ENCODE measurements around the gene PMM2.
"Not testable (repeated sequence)": the region's sequence is repeated elsewhere in the genome, so short reads cannot be mapped to it uniquely, and the experiment has no call there.

PMM2 gene

GRCh38 chr16:8867216-8867931 is 69.7 kb downstream of the PMM2 start:
- DNase-seq (ENCODE audit: low read depth in 2 of 2), result no peak

DNA sequence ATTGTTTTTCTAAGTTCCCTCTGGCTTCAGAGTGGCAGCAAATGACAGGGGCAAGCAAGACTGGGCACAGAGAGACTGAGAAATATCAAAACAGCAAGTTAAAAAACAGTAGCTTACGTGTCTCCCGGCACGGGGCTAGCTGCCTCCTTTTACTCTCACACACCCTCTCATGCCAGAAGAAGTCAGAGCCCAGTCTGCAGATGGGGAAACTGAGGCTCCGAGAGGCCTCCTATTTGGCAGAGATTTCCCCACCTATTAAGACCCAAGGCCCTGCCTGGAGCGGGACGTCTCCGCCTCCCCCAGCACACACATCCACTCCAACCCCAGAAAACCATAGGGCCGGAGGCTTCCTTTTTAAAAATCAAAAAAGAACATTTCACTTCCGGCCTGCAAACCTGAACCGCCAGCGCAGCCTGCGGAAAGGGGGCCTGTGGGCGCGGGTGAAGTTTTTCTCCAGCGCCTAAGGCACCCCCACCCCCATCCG is 70.3 kb downstream of the PMM2 start:
- no peak for DNase-seq (ENCODE audit: low read depth in 2 of 2)

DNA sequence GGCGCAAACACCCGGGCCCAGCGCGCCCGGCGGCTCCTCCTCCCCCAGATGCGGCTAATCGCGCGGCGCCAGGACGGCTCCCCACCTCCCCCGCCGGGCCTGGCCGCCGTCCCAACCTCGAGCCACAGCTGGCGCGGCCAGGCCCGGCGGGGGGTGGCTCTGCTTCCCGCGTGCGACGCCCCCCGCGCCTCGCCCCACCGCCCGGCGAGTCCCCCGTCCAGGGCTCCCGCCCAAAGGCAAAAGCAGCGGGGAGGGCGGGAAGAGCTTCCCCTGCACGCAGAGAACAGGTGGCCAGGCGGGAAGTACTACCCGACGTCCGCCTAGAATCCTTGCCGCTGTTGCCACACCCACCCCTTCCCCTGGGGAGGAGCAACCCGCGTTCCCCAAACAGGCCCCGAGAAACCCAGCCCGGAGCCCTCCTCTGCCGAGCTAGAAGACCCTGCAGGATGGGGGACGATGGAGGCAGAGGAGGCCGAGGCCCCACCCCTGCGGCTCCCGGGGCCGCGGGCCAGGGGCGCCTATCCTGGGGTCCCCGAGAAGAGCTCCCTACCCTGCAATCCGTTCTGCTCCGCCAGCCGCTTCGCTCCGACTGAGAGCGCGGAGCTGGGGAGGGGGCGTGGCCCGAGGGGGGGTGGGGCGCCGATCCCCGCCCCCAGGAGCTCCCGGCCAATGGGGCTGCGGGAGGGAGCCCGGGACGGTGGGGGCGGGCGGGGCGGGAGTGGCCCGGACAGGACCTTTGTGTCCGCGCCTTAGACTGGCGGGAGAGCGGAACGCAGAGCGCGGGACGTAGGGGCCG is 71.0 kb downstream of the PMM2 start, which contains the start of gene CARHSP1:
CARHSP1 (minus strand) TSS at position 591 of the 796 bp plus-strand sequence. CDS start 9,678 bp downstream, outside the sequence.
- DNase-seq (ENCODE audit: low read depth in 2 of 2), result peak; percentile 65 to 88

- DNase-seq (ENCODE audit: low read depth in 2 of 2), result no peak
These were observed 71.8 kb downstream of the PMM2 start for GRCh38 chr16:8869212-8869987.

- not testable (repeated sequence) for DNase-seq (ENCODE audit: low read depth in 2 of 2)
These were observed 72.3 kb downstream of the PMM2 start for GRCh38 chr16:8869988-8870241.

- DNase-seq (ENCODE audit: low read depth in 2 of 2), result no peak
These were observed 74.4 kb downstream of the PMM2 start for GRCh38 chr16:8872071-8872470.

- no peak for DNase-seq (ENCODE audit: low read depth in 2 of 2)
These were observed 75.6 kb downstream of the PMM2 start for GRCh38 chr16:8872967-8873865.

GRCh38 chr16:8873866-8874195 is 76.2 kb downstream of the PMM2 start:
- DNase-seq (ENCODE audit: low read depth in 2 of 2), result not testable (repeated sequence)

- no peak for DNase-seq (ENCODE audit: low read depth in 2 of 2)
These were observed 76.7 kb downstream of the PMM2 start for GRCh38 chr16:8874388-8874787.

- not testable (repeated sequence) for DNase-seq (ENCODE audit: low read depth in 2 of 2)
These were observed 77.7 kb downstream of the PMM2 start for GRCh38 chr16:8875317-8875716.

DNA sequence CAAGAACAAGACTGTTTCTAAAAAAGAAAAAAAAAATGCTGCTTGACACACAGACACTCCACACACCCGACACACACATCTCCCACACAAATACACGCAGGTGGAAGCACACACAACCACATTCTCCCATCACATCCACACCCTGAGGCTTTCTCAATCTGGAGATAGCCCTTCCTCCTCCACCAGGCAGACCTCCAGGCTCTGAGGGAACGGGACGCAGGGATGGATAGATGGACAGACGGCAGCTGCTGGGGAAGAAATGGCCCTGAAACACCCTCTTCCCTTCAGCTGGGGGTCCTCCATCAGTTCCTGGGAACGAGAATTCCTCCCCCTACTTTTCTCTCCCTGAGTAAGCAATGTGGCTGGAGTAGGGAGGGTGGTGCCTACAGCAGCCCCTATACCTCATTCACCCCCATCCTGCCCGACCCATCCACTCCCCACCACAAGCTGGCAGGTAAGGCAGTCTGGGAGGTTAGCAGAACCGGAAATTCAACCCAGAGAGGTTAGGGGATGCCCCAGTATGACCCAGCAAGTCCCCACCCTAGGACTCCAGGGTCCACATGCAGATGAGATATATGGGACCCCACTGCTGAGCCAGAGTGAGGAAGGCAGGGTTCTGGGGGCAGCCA is 80.4 kb downstream of the PMM2 start:
- no peak for DNase-seq (ENCODE audit: low read depth in 2 of 2)

GRCh38 chr16:8878523-8878911 is 80.9 kb downstream of the PMM2 start:
- no peak for DNase-seq (ENCODE audit: low read depth in 2 of 2)

- DNase-seq (ENCODE audit: low read depth in 2 of 2), result no peak
These were observed 83.3 kb downstream of the PMM2 start for GRCh38 chr16:8880839-8881510.

DNA sequence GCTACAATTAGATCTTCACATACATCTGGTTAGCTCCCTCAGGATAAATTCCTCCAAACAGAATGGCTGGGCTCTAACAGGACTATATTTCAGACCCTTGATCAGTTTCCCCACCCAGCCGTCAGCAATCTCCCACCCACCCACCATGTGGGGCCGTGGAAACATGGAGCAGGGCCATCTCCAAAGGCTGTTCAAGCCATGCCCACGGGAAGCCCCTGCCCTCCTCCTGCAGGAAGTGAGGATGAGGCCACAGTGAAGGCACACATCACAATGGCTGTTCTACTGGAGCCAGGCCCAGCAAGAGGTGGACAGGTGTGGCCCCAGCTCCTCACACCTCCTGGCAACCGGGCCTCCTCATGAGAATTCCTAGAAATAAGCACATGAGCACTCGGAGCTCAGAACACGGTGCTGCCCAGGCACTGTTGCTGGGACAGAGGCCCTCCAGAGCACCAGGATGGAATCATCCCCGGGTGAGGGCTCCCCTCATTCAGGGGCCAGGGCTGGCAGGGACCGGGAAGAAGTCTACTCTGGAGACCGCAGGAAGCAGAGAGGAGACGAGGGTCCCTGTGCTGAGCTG is 84.5 kb downstream of the PMM2 start, which contains the start of gene LITAFD:
LITAFD (plus strand) TSS at position 311 of the 577 bp plus-strand sequence. CDS start 2,005 bp downstream, outside the sequence.
- DNase-seq (ENCODE audit: low read depth in 2 of 2), result no peak

- no peak for DNase-seq (ENCODE audit: low read depth in 2 of 2)
These were observed 85.2 kb downstream of the PMM2 start for GRCh38 chr16:8882725-8883377.

DNA sequence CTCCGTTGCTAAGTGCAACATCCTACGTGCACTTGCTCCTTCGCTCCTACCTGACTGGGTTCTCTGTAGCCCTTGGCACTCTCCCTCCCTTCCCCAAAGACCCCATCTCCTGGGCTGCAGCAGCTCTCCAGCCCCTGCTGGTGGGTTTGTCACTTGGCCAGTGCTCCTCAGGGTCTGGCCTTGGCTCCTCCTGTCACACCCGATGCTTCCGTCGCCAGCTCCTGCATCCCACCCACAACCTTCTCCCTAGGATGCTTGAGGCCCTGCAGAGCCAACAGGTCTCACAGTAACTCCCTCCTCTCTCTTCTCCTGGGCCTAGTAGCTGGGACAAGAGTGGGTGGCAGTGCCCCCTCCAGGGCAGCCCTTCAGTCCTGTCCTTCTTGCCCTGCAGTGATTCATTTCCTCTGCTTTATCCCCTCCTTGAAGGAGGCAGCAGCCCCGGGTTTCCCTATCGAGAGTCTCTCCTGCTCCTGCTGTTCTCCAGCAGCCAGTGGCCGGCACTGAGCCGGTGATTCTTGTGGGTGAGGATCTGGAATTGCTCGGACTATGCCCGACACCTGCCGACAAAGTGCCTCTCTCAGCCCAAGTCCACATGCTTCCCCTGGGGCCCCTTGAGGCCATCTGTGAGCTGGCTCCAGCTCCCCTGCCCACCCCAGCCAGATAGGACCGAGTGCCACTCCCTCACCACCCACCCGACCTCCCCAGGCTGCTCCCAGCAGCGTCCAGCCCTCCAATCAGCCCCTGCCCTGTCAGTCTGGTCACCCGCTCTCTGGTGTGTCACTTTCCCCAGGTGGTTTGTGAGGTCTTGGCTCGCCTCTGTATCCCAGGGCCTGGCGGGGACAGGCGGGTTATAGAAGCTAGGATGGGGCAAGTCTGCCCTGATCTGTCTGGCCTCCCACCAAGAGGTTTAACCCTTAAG is 88.3 kb downstream of the PMM2 start:
- DNase-seq (ENCODE audit: low read depth in 2 of 2), result no peak

DNA sequence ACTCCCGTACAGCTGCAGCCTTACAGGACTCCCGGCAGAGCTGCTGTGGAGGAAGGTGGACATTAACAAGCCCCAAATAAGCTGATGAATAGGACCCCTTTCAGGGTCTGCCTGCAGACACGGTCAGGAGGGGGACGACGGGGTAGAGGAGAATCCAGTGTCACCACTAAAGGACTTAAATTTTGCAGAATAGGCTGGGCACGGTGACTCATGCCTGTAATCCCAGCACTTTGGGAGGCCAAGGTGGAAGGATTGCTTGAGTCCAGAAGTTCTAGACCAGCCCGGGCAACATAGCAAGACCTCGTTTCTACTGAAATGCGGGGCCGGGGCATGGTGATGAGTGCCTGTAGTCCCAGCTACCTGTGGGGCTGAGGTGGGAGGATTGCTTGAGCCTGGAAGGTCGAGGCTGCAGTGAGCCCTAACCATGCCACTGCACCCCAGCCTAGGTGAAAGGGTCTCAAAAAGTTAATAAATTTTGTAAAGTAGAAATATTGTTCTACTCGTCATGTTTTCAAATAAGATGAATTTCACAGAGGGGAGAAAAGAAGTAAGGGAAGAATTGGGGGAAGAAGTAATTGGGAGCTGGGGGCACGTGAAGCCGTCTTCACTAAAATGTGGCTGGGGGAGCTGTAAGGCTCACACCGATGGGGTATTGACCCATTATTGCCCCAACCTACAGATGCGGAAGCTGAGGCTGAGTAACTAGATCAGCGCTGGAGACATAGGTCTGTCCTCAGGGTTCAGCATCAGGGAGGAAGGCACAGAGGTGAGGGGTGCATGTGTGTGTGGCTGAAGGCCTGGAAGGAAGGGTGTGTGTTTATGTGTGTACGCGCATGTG is 89.2 kb downstream of the PMM2 start:
- DNase-seq (ENCODE audit: low read depth in 2 of 2), result no peak

DNA sequence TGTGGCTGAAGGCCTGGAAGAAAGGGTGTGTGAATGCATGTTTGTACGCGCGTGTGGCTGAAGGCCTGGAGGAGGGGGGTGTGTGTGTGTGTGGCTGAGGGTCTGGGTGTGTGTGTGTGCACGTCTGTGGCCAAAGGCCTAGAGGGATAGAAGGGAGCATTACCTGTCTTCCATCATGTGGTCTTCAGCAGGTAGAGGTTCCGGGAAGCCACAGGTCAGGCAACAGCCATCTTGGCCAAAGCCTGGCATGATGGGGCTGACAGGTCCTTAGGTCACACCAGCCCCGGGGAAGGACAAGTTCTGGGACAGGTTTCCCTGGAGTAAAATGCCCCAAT is 89.8 kb downstream of the PMM2 start:
- DNase-seq (ENCODE audit: low read depth in 2 of 2), result no peak
